ENCODE data around the gene NTPCR.

- TF ChIP-seq CTCF (IDR thresholded peaks at IDR 0.05) (no peak), POLR2A (IDR thresholded peaks at IDR 0.05) (no peak)
These were observed 4.4 kb downstream of the NTPCR start for GRCh38 chr1:232954594-232955365.
